Liver (tissue), 3 donors: ENCODE data around the gene BHLHE23.

Source experiments
- ATF3 ChIP-seq: IDR thresholded peaks from 2 replicates; pipeline ENCODE4 v1.6.1; 2016; ENCODE audit warnings: antibody characterized with exemption
- CTCF ChIP-seq: fragments of 150-350 bp; IDR thresholded peaks from 2 replicates; pipeline ENCODE4 v1.5.1; 2017; ENCODE audit warnings: improper control_type of control experiment, low read depth, low read length; ENCODE audit not compliant: missing input control
- EGR1 ChIP-seq, 2 donors: IDR thresholded peaks; 2 replicates each; pipeline ENCODE4 v1.6.1; 2016 to 2018; ENCODE audit warnings: antibody characterized with exemption in 2 of 2, low read depth in 2 of 2
- FOXA1 ChIP-seq: IDR thresholded peaks from 2 replicates; pipeline ENCODE4 v1.6.1; 2016; ENCODE audit warnings: antibody characterized with exemption
- GABPA ChIP-seq, 2 donors: IDR thresholded peaks in 1 of 2; conservative IDR thresholded peaks in 1 of 2; 2 replicates each; pipeline ENCODE4 v1.6.1; 2016; ENCODE audit warnings: antibody characterized with exemption in 2 of 2, mild to moderate bottlenecking in 1 of 2, moderate library complexity in 1 of 2
- MAX ChIP-seq: IDR thresholded peaks from 2 replicates; pipeline ENCODE4 v1.6.1; 2016; ENCODE audit warnings: antibody characterized with exemption
- RAD21 ChIP-seq, 2 donors: IDR thresholded peaks; 2 replicates each; pipeline ENCODE4 v1.6.1; 2016; ENCODE audit warnings: antibody characterized with exemption in 2 of 2, mild to moderate bottlenecking in 2 of 2
- REST ChIP-seq: IDR thresholded peaks from 2 replicates; pipeline ENCODE4 v1.6.1; 2016; ENCODE audit warnings: antibody characterized with exemption, mild to moderate bottlenecking
- RXRA ChIP-seq, 2 donors: IDR thresholded peaks; 2 replicates each; pipeline ENCODE4 v1.6.1; 2017 to 2018; ENCODE audit warnings: antibody characterized with exemption in 2 of 2, mild to moderate bottlenecking in 1 of 2
- SP1 ChIP-seq: IDR thresholded peaks from 2 replicates; pipeline ENCODE4 v1.6.1; 2018; ENCODE audit warnings: antibody characterized with exemption, mild to moderate bottlenecking
- TAF1 ChIP-seq: conservative IDR thresholded peaks from 2 replicates; pipeline ENCODE4 v1.6.1; 2016; ENCODE audit warnings: antibody characterized with exemption, mild to moderate bottlenecking
- YY1 ChIP-seq: IDR thresholded peaks from 2 replicates; pipeline ENCODE4 v1.6.1; 2016; ENCODE audit warnings: antibody characterized with exemption, mild to moderate bottlenecking
- donor health status: healthy.
- donor health status: healthy.

GRCh38 chr20:63002511-63002910, 4.3 kb downstream of the BHLHE23 start:
- TF ChIP-seq CTCF: no peak
- TF ChIP-seq ATF3: no peak
- TF ChIP-seq EGR1 (IDR thresholded peaks at IDR 0.05; ENCODE audit: low read depth in 2 of 2): no peak
- no peak for TF ChIP-seq GABPA (IDR thresholded peaks at IDR 0.05 in 1 of 2, conservative IDR thresholded peaks at IDR 0.05 in 1 of 2)
- no peak for TF ChIP-seq REST
- no peak for TF ChIP-seq YY1
- no peak for TF ChIP-seq RAD21 (IDR thresholded peaks at IDR 0.05)
- TF ChIP-seq SP1: no peak
- TF ChIP-seq TAF1: no peak
- no peak for TF ChIP-seq FOXA1
- TF ChIP-seq RXRA (IDR thresholded peaks at IDR 0.05): no peak
- TF ChIP-seq MAX: no peak
